ENCODE data around the gene LCP1.

The LCP1 gene

GRCh38 chr13:46158983-46159382 is 23.0 kb downstream of the LCP1 start:
- Histone ChIP-seq H3K79me2 (no peaks in the 10 kb centered on the region), H2AFZ (no peak overlapping the region), H3K36me3 (ENCODE audit: control insufficient read depth, insufficient read depth, low read length) (no peaks in the 10 kb centered on the region), H3K27me3 (ENCODE audit: control insufficient read depth, insufficient read depth, low read length) (no peaks in the 10 kb centered on the region), H3K9me3 (ENCODE audit: control insufficient read depth, low read length) (no peaks in the 10 kb centered on the region), H3K4me3 (ENCODE audit: low read depth, low read length) (no peak overlapping the region), H3K4me2 (ENCODE audit: low read length) (no peak overlapping the region), H3K27ac (no peak overlapping the region), H3K9ac (no peak overlapping the region), H3K4me1 (no peaks in the 10 kb centered on the region)
- no peak for TF ChIP-seq CTCF (IDR thresholded peaks at IDR 0.05)

DNA sequence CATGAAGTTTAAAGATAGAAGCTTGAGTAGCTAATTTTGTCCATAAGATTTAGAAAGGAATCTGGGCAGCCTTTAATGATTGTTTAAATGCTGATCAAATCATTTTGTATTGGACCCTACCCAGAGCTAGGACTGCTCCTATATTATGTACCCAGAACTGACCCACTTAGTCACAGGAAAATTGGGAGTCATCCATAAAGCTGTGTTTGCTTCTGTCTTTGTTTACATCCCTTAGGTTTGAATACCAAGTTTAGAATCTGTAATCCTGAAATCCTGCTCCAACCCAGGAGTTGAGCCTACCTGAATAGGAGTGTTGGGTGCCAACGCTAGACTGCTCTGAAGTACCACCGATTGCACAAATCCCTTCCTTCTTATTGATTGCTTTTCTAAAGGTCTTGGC is 23.8 kb downstream of the LCP1 start:
- no peaks in the 10 kb centered on the region for H3K36me3 ChIP-seq (ENCODE audit: control insufficient read depth, insufficient read depth, low read length)
- no peaks in the 10 kb centered on the region for H3K27me3 ChIP-seq (ENCODE audit: control insufficient read depth, insufficient read depth, low read length)
- H3K4me1 ChIP-seq, result no peaks in the 10 kb centered on the region
- no peak overlapping the region for H3K4me2 ChIP-seq (ENCODE audit: low read length)
- H3K9ac ChIP-seq, result no peak overlapping the region
- H2AFZ ChIP-seq, result no peak overlapping the region
- no peak for TF ChIP-seq CTCF (IDR thresholded peaks at IDR 0.05)
- H3K27ac ChIP-seq, result no peak overlapping the region
- H3K79me2 ChIP-seq, result no peaks in the 10 kb centered on the region
- H3K9me3 ChIP-seq (ENCODE audit: control insufficient read depth, low read length), result no peaks in the 10 kb centered on the region
- H3K4me3 ChIP-seq (ENCODE audit: low read depth, low read length), result no peak overlapping the region

DNA sequence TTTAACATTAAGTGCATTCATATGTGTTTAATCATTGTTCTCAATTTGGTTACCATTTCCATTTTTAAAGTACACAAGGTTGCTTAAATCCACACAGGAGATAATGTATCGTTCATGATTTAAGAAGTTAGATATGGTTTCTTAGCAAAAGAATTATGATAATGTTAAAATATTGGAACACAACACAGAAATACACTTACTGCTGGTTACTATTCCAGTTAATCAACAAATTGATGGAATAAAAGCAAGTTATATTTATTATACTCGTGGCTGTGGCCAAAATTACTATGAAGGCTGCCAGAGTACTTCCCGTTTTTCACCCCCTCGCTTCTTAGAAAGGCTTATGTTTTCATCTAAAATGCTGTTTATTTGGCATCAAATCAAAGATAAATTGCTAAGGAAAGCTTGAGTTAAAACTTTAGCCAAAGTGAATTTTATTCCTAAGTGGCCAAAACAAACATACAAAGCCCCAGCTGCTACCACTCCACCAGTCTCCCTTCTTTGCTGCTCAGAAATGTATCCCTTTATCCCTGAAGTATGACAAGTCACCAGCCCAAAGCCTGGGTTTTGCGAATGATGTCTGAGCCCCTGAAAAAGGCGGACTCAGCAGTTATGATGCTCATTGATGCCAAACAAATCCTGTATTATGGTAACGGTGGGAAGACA is 27.7 kb downstream of the LCP1 start:
- Histone ChIP-seq H3K27me3 (ENCODE audit: control insufficient read depth, insufficient read depth, low read length) (no peaks in the 10 kb centered on the region), H3K4me3 (ENCODE audit: low read depth, low read length) (no peak overlapping the region), H3K4me2 (ENCODE audit: low read length) (no peak overlapping the region), H3K36me3 (ENCODE audit: control insufficient read depth, insufficient read depth, low read length) (no peaks in the 10 kb centered on the region), H3K9me3 (ENCODE audit: control insufficient read depth, low read length) (no peaks in the 10 kb centered on the region), H3K27ac (no peak overlapping the region), H3K79me2 (no peaks in the 10 kb centered on the region), H3K9ac (no peak overlapping the region), H2AFZ (no peak overlapping the region), H3K4me1 (no peaks in the 10 kb centered on the region)
- no peak for TF ChIP-seq CTCF (IDR thresholded peaks at IDR 0.05)

- Histone ChIP-seq H3K36me3 (ENCODE audit: control insufficient read depth, insufficient read depth, low read length) (no peaks in the 10 kb centered on the region), H3K9me3 (ENCODE audit: control insufficient read depth, low read length) (no peaks in the 10 kb centered on the region), H3K4me3 (ENCODE audit: low read depth, low read length) (no peak overlapping the region), H3K4me1 (no peaks in the 10 kb centered on the region), H3K9ac (no peak overlapping the region), H3K27ac (no peak overlapping the region), H3K79me2 (no peaks in the 10 kb centered on the region), H3K4me2 (ENCODE audit: low read length) (no peak overlapping the region), H3K27me3 (ENCODE audit: control insufficient read depth, insufficient read depth, low read length) (no peaks in the 10 kb centered on the region), H2AFZ (no peak overlapping the region)
- no peak for TF ChIP-seq CTCF (IDR thresholded peaks at IDR 0.05)
Measured at GRCh38 chr13:46152627-46153328, 29.2 kb downstream of the LCP1 start.
